Testis (tissue), 3 donors: ENCODE data around the gene ABHD16B. TPM values are rescaled to one million over a fixed set of nuclear protein-coding genes. Genes with fewer than 3 reads are reported as not detected.
"Not testable (repeated sequence)": the region's sequence is repeated elsewhere in the genome, so short reads cannot be mapped to it uniquely, and the experiment has no call there.

Experiments used
- DNase-seq: peaks from one replicate; pipeline ENCODE4 v3.0.0-alpha.2; 2019
- H3K27ac ChIP-seq, 2 donors: fragments of 200-600 bp; sonication (generic); one replicate each; pipeline ENCODE4 v1.5.1; 2019
- H3K27me3 ChIP-seq: fragments of 200-600 bp; sonication (generic); one replicate; pipeline ENCODE4 v1.5.1; 2019
- H3K36me3 ChIP-seq: fragments of 200-600 bp; sonication (generic); one replicate; pipeline ENCODE4 v1.5.1; 2017; ENCODE audit warnings: low read depth; ENCODE audit errors: missing control alignments
- H3K4me1 ChIP-seq: fragments of 200-600 bp; sonication (generic); one replicate; pipeline ENCODE4 v1.5.1; 2019
- H3K4me3 ChIP-seq, 2 donors: fragments of 200-600 bp; sonication (generic); one replicate each; pipeline ENCODE4 v1.5.1; 2017 to 2019
- H3K9me3 ChIP-seq: fragments of 200-600 bp; sonication (generic); one replicate; pipeline ENCODE4 v1.5.1; 2017
- CTCF ChIP-seq, 3 experiments: fragments of 450-650 bp in 2 of 3; fragments of 200-600 bp in 1 of 3; sonication (generic) in 1 of 3; IDR thresholded peaks; one replicate each; pipeline ENCODE4 v1.5.1; 2016 to 2019; ENCODE audit warnings: antibody characterized with exemption in 3 of 3, mild to moderate bottlenecking in 2 of 3, moderate library complexity in 1 of 3
- POLR2A ChIP-seq: fragments of 450-650 bp; IDR thresholded peaks from one replicate; pipeline ENCODE4 v1.6.1; 2017; ENCODE audit warnings: antibody characterized with exemption, mild to moderate bottlenecking, moderate library complexity
- WGBS, 2 donors: methylation state at CpG; one replicate each; pipeline ENCODE4 v1.1.5; 2018; 5-methylcytosine and 5-hydroxymethylcytosine counted together
- intact Hi-C: fragments of 100-400 bp; cut with DNase I; formaldehyde crosslinking; loops from one replicate; pipeline ENCODE4 v1.15.1; 2023; ENCODE audit warnings: low total_unique reads
- polyA plus RNA-seq: library from polyadenylated mRNA; stranded (reverse); fragments of 350-450 nt; fragmentation: Illumina TruSeq; extraction: RNeasy Lipid Tissue Mini Kit (QIAGEN cat#74804); gene quantifications from one replicate; pipeline ENCODE4 v1.2.3, GENCODE V29; 2014; ENCODE audit warnings: low read depth, low replicate concordance; ENCODE audit not compliant: insufficient read depth
- total RNA-seq, 2 donors: library from RNA; depleted of rRNA; stranded (reverse); fragments of >200 nt; gene quantifications; one replicate each; pipeline ENCODE4 v1.2.3, GENCODE V29; 2016

ABHD16B gene
- total and polyA plus RNA-seq, 3 donors from 2014 or later, result 10.8 to 20.9 (median 13.8) TPM

- no peaks in the 10 kb centered on the region for H3K9me3 ChIP-seq
- TF ChIP-seq POLR2A, result no peak
- TF ChIP-seq CTCF (IDR thresholded peaks at IDR 0.05), result no peak
- no peaks in the 10 kb centered on the region for H3K4me1 ChIP-seq
- H3K4me3 ChIP-seq, result no peak overlapping the region
- no peaks in the 10 kb centered on the region for H3K36me3 ChIP-seq
- H3K27me3 ChIP-seq, result no peaks in the 10 kb centered on the region
- 88 to 91% methylated on average over 16 to 19 of the region's 19 CpGs for WGBS, 2 donors
- no peak overlapping the region for H3K27ac ChIP-seq
- DNase-seq, result no peak
- intact Hi-C loops, result no loop called here
These were observed 15.3 kb downstream of the ABHD16B start for GRCh38 chr20:63876489-63877036.

GRCh38 chr20:63877755-63878470, 16.6 kb downstream of the ABHD16B start:
- DNase-seq, result no peak
- Histone ChIP-seq H3K27ac (no peak overlapping the region), H3K4me1 (no peaks in the 10 kb centered on the region), H3K36me3 (no peaks in the 10 kb centered on the region), H3K27me3 (no peaks in the 10 kb centered on the region), H3K9me3 (no peaks in the 10 kb centered on the region), H3K4me3 (no peak overlapping the region)
- intact Hi-C loops, result no loop called here
- WGBS, 2 donors, result 87 to 95% methylated on average over 21 to 32 of the region's 32 CpGs
- TF ChIP-seq CTCF (IDR thresholded peaks at IDR 0.05), result no peak
- TF ChIP-seq POLR2A, result no peak

- TF ChIP-seq POLR2A (no peak), CTCF (IDR thresholded peaks at IDR 0.05) (no peak)
- no peak overlapping the region for H3K27ac ChIP-seq
- H3K36me3 ChIP-seq, result no peaks in the 10 kb centered on the region
- no peaks in the 10 kb centered on the region for H3K9me3 ChIP-seq
- WGBS, 2 donors, result 89 to 93% methylated on average over 7 to 14 of the region's 14 CpGs
- no peaks in the 10 kb centered on the region for H3K27me3 ChIP-seq
- H3K4me1 ChIP-seq, result no peaks in the 10 kb centered on the region
- DNase-seq, result no peak
- no peak overlapping the region for H3K4me3 ChIP-seq
- intact Hi-C loops, result no loop called here
These were observed 17.8 kb downstream of the ABHD16B start for GRCh38 chr20:63878899-63879663.

- H3K4me1 ChIP-seq, H3K27ac ChIP-seq, H3K9me3 ChIP-seq, H3K36me3 ChIP-seq, intact Hi-C loops, H3K4me3 ChIP-seq, H3K27me3 ChIP-seq, DNase-seq: not testable (repeated sequence)
- 96% methylated on average over 13 of the region's 13 CpGs for WGBS, 2 donors
These were observed 19.6 kb downstream of the ABHD16B start for GRCh38 chr20:63880901-63881300.

- no peaks in the 10 kb centered on the region for H3K9me3 ChIP-seq
- no peak overlapping the region for H3K4me3 ChIP-seq
- WGBS, 2 donors, result 84 to 85% methylated on average over 11 to 19 of the region's 19 CpGs
- no peak overlapping the region for H3K27ac ChIP-seq
- DNase-seq, result no peak
- H3K36me3 ChIP-seq, result no peaks in the 10 kb centered on the region
- TF ChIP-seq CTCF (IDR thresholded peaks at IDR 0.05) (no peak), POLR2A (no peak)
- intact Hi-C loops, result no loop called here
- no peaks in the 10 kb centered on the region for H3K27me3 ChIP-seq
- H3K4me1 ChIP-seq, result peaks cover under 1% of the 10 kb centered on the region
These were observed 20.3 kb downstream of the ABHD16B start for GRCh38 chr20:63881451-63882226.
